Kidney (tissue), 14 donors: ENCODE data around the gene SMARCD2. TPM values are rescaled to one million over a fixed set of nuclear protein-coding genes. Genes with fewer than 3 reads are reported as not detected.
A peak's percentile ranks its signal among the peaks of the same experiment; 100 is the strongest.

Experiments used
- DNase-seq, 5 donors: peaks; one replicate each; pipeline ENCODE4 v3.0.0-alpha.2; 2013 to 2020
- FAIRE-seq: peaks from 2 replicates; lab custom pipeline; 2012; peaks lifted over from hg19 to GRCh38; lab: Jason Lieb, UNC
- H3K27ac ChIP-seq, 2 donors: one replicate each; pipeline ENCODE4 v1.7.0; 2013; ENCODE audit warnings: low read depth in 2 of 2, low read length in 2 of 2, inconsistent platforms in 1 of 2
- H3K27me3 ChIP-seq: one replicate; pipeline ENCODE4 v1.7.1; 2013; ENCODE audit warnings: low read length, inconsistent platforms; ENCODE audit not compliant: control insufficient read depth, insufficient read depth
- H3K36me3 ChIP-seq, 3 donors: one replicate each; pipeline versions ENCODE4 v1.7.0 to v1.7.1; 2013; ENCODE audit warnings: low read length in 3 of 3, control low read depth in 1 of 3, inconsistent platforms in 1 of 3; ENCODE audit not compliant: insufficient read depth in 3 of 3, control insufficient read depth in 2 of 3
- H3K4me1 ChIP-seq, 3 donors: one replicate each; pipeline versions ENCODE4 v1.7.0 to v1.7.1; 2013; ENCODE audit warnings: low read length in 3 of 3, inconsistent platforms in 1 of 3, low read depth in 1 of 3; ENCODE audit not compliant: control insufficient read depth in 2 of 3, insufficient read depth in 2 of 3
- H3K4me3 ChIP-seq, 3 donors: one replicate each; pipeline versions ENCODE4 v1.7.0 to v1.8.1; 2013; ENCODE audit warnings: low read length in 3 of 3, control low read depth in 1 of 3, inconsistent platforms in 1 of 3
- H3K9ac ChIP-seq, 3 donors: one replicate each; pipeline versions ENCODE4 v1.7.0 to v1.7.1; 2013; ENCODE audit warnings: low read length in 3 of 3, control low read depth in 1 of 3, inconsistent platforms in 1 of 3
- H3K9me3 ChIP-seq, 3 donors: one replicate each; pipeline versions ENCODE4 v1.7.0 to v1.7.1; 2013; ENCODE audit warnings: low read length in 3 of 3, control low read depth in 1 of 3, inconsistent platforms in 1 of 3; ENCODE audit not compliant: control insufficient read depth in 2 of 3, insufficient read depth in 1 of 3
- intact Hi-C: fragments of 100-400 bp; cut with DNase I; formaldehyde crosslinking; loops from one replicate; pipeline ENCODE4 v1.11.1; 2022
- polyA plus RNA-seq: library from polyadenylated mRNA; stranded (reverse); fragments of 350-450 nt; fragmentation: Illumina TruSeq; extraction: RNeasy Lipid Tissue Mini Kit (QIAGEN cat#74804); gene quantifications from one replicate; pipeline ENCODE4 v1.2.3, GENCODE V29; 2014; ENCODE audit warnings: low read depth, low replicate concordance; ENCODE audit not compliant: insufficient read depth
- total RNA-seq: library from RNA; stranded (reverse); fragmentation: NEBNext Ultra II Directional; extraction: Animal tissue kit (Norgen Biotek cat#: 25700); gene quantifications from one replicate; pipeline ENCODE4 v1.2.1, GENCODE V29; 2021
- TF ChIP-seq, protein P1 (sequence below): IDR thresholded peaks from 3 replicates; pipeline ENCODE4 v1.5.1; 2012; ENCODE audit warnings: mild to moderate bottlenecking, moderate library complexity, borderline replicate concordance; ENCODE audit not compliant: insufficient read depth; ENCODE audit errors: extremely low read depth
- donor health status: control.
- donor health status: control.
- donor health status: control.
- donor health status: control.
- donor health status: control.
- donor health status: DM: yes; HTN: yes; CAD: no.
- donor health status: Normal renal cell carcinoma (clear cell type).

SMARCD2 gene
- total and polyA plus RNA-seq, 2 donors from 2014 or later, result 39.9 to 65.1 TPM

DNA sequence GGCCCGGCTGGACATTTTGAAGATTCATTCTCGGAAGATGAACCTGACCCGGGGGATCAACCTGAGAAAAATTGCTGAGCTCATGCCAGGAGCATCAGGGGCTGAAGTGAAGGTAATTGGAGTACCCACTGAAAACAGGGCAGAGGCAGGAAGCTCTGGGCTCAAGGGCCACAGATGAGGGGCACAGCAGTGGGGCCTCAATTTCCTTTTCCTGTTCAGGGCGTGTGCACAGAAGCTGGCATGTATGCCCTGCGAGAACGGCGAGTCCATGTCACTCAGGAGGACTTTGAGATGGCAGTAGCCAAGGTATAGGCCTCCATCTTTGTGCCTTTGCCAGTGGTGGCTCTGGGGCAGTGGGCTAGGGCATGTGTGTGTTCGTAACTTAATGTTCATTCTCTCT, 11.0 kb downstream of the SMARCD2 start:
- peak in 1 of 5 donors; percentile 32 for DNase-seq
- peaks cover 0 to 14% (median 13%) of the 10 kb centered on the region in 3 donors for H3K4me1 ChIP-seq
- no peak overlapping the region for H3K4me3 ChIP-seq
- no peak overlapping the region for H3K27ac ChIP-seq
- no peaks in the 10 kb centered on the region for H3K27me3 ChIP-seq
- H3K9me3 ChIP-seq, result no peaks in the 10 kb centered on the region
- no peak for FAIRE-seq
- H3K9ac ChIP-seq, result no peak overlapping the region
- H3K36me3 ChIP-seq, result peaks cover 13 to 72% (median 44%) of the 10 kb centered on the region in 3 donors
- intact Hi-C loops, result no loop called here
- TF ChIP-seq, protein P1, sequence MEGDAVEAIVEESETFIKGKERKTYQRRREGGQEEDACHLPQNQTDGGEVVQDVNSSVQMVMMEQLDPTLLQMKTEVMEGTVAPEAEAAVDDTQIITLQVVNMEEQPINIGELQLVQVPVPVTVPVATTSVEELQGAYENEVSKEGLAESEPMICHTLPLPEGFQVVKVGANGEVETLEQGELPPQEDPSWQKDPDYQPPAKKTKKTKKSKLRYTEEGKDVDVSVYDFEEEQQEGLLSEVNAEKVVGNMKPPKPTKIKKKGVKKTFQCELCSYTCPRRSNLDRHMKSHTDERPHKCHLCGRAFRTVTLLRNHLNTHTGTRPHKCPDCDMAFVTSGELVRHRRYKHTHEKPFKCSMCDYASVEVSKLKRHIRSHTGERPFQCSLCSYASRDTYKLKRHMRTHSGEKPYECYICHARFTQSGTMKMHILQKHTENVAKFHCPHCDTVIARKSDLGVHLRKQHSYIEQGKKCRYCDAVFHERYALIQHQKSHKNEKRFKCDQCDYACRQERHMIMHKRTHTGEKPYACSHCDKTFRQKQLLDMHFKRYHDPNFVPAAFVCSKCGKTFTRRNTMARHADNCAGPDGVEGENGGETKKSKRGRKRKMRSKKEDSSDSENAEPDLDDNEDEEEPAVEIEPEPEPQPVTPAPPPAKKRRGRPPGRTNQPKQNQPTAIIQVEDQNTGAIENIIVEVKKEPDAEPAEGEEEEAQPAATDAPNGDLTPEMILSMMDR, result no peak

DNA sequence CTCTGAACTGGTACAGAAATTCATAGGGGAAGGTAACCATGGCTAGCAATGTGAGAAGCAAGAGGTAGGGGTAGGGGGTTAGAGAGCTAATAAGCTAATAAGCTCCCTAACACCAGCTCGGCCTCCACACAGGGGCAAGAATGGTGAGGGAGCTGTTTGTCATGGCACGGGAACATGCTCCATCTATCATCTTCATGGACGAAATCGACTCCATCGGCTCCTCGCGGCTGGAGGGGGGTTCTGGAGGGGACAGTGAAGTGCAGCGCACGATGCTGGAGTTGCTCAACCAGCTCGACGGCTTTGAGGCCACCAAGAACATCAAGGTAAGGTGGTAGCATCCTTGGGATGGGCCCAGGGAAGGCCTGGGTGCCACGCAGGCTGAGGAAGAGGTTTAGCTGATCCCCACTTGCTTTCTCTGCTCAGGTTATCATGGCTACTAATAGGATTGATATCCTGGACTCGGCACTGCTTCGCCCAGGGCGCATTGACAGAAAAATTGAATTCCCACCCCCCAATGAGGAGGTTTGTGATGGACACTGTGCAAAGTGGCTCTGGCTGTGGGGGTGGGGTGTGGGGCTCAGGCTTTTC, 11.5 kb downstream of the SMARCD2 start:
- Histone ChIP-seq H3K27me3 (no peaks in the 10 kb centered on the region), H3K4me3 (no peak overlapping the region), H3K9me3 (no peaks in the 10 kb centered on the region), H3K9ac (no peak overlapping the region), H3K4me1 (peaks cover 0 to 18% (median 16%) of the 10 kb centered on the region in 3 donors), H3K36me3 (peaks cover 13 to 73% (median 44%) of the 10 kb centered on the region in 3 donors), H3K27ac (no peak overlapping the region)
- FAIRE-seq, result no peak
- peak in 2 of 5 donors; percentile 36 to 61 for DNase-seq
- intact Hi-C loops, result no loop called here
- TF ChIP-seq, protein P1, result no peak

DNA sequence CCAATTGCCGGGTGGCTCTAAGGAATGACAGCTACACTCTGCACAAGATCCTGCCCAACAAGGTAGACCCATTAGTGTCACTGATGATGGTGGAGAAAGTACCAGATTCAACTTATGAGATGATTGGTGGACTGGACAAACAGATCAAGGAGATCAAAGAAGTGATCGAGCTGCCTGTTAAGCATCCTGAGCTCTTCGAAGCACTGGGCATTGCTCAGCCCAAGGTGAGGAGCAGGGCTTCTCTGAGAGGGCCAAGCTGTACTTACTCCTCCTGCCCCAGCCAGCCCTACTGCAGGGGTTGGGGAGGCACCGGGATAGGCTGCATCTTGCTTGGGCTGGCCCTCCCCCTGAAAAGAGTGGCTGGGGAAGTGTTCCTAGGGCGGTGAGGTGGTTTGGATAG, 12.2 kb downstream of the SMARCD2 start:
- H3K4me1 ChIP-seq, result peaks cover 0 to 23% (median 20%) of the 10 kb centered on the region in 3 donors
- no peaks in the 10 kb centered on the region for H3K9me3 ChIP-seq
- H3K27me3 ChIP-seq, result no peaks in the 10 kb centered on the region
- H3K9ac ChIP-seq, result no peak overlapping the region
- H3K27ac ChIP-seq, result no peak overlapping the region
- peaks cover 14 to 73% (median 50%) of the 10 kb centered on the region in 3 donors for H3K36me3 ChIP-seq
- TF ChIP-seq, protein P1, result no peak
- DNase-seq (peak in 1 of 5 donors; percentile 48), FAIRE-seq (no peak)
- H3K4me3 ChIP-seq, result no peak overlapping the region
- intact Hi-C loops, result no loop called here
